Fibroblast of lung (primary cell): ENCODE data around the gene GAPDHS. TPM values are rescaled to one million over a fixed set of nuclear protein-coding genes. Genes with fewer than 3 reads are reported as not detected.

Experiments used
- DNase-seq, 2 donors: peaks; one replicate each; pipeline versions ENCODE4 v3.0.0 to v3.0.0-alpha.2; 2010; ENCODE audit warnings: low read depth in 2 of 2
- H2AFZ ChIP-seq: 2 replicates; pipeline ENCODE4 v1.5.1; 2012; ENCODE audit warnings: low read length, control low read depth, inconsistent platforms
- H3K27ac ChIP-seq: 2 replicates; pipeline ENCODE4 v1.5.1; 2011; ENCODE audit warnings: low read length, control low read depth; ENCODE audit not compliant: insufficient read depth
- H3K27me3 ChIP-seq: 2 replicates; pipeline ENCODE4 v1.5.1; 2011; ENCODE audit warnings: mild to moderate bottlenecking, low read length; ENCODE audit not compliant: control insufficient read depth, insufficient read depth
- H3K36me3 ChIP-seq: 2 replicates; pipeline ENCODE4 v1.5.1; 2011; ENCODE audit warnings: low read length; ENCODE audit not compliant: control insufficient read depth, insufficient read depth
- H3K4me1 ChIP-seq: 2 replicates; pipeline ENCODE4 v1.5.1; 2011; ENCODE audit warnings: low read length; ENCODE audit not compliant: control insufficient read depth, insufficient read depth; ENCODE audit errors: extremely low read depth
- H3K4me2 ChIP-seq: 2 replicates; pipeline ENCODE4 v1.5.1; 2011; ENCODE audit warnings: low read length, control low read depth; ENCODE audit not compliant: insufficient read depth; ENCODE audit errors: extremely low read depth
- H3K4me3 ChIP-seq, 4 experiments: fragments of 200-600 bp in 1 of 4; sonication (generic) in 1 of 4; replicated peaks in 1 of 4; 2 replicates each; pipeline ENCODE4 v1.5.1; 2011 to 2016; ENCODE audit warnings: low read length in 4 of 4, low read depth in 3 of 4, mild to moderate bottlenecking in 3 of 4, control low read depth in 2 of 4, inconsistent platforms in 1 of 4, mixed read lengths in 1 of 4; ENCODE audit not compliant: insufficient read depth in 1 of 4; ENCODE audit errors: control extremely low read depth in 1 of 4
- H3K79me2 ChIP-seq: 2 replicates; pipeline ENCODE4 v1.5.1; 2012; ENCODE audit warnings: mild to moderate bottlenecking, low read length, inconsistent platforms; ENCODE audit not compliant: control insufficient read depth, insufficient read depth
- H3K9ac ChIP-seq: 2 replicates; pipeline ENCODE4 v1.5.1; 2011; ENCODE audit warnings: mild to moderate bottlenecking, low read length, control low read depth; ENCODE audit not compliant: insufficient read depth
- H3K9me3 ChIP-seq: 2 replicates; pipeline ENCODE4 v1.5.1; 2012; ENCODE audit warnings: low read depth, low read length; ENCODE audit not compliant: control insufficient read depth, insufficient read depth
- H4K20me1 ChIP-seq: 2 replicates; pipeline ENCODE4 v1.5.1; 2011; ENCODE audit warnings: low read length; ENCODE audit not compliant: control insufficient read depth, insufficient read depth; ENCODE audit errors: extremely low read depth
- EZH2 ChIP-seq: IDR thresholded peaks from 2 replicates; pipeline ENCODE4 v1.5.1; 2012; ENCODE audit warnings: low read length, control low read depth, mild to moderate bottlenecking; ENCODE audit errors: missing control alignments
- polyA plus RNA-seq, 2 donors: library from polyadenylated mRNA; depleted of rRNA in 1 of 2; stranded (reverse) in 1 of 2; unstranded in 1 of 2; fragments of >200 nt; gene quantifications; 2 replicates each; pipeline ENCODE4 v1.2.1, GENCODE V29; 2011 to 2012; ENCODE audit warnings: missing spikeins in 1 of 2
- total RNA-seq: library from RNA; depleted of rRNA; stranded (reverse); fragments of >200 nt; gene quantifications from 2 replicates; pipeline ENCODE4 v1.2.1, GENCODE V29; 2014
- TF ChIP-seq, protein P1 (sequence below), 2 donors: IDR thresholded peaks in 1 of 2; conservative IDR thresholded peaks in 1 of 2; 1 replicate in 1 of 2; 2 replicates in 1 of 2; pipeline ENCODE4 v1.5.1; 2011 to 2012; ENCODE audit warnings: low read length in 2 of 2, control low read depth in 1 of 2, inconsistent platforms in 1 of 2, low read depth in 1 of 2, mild to moderate bottlenecking in 1 of 2

The GAPDHS gene
- total and polyA plus RNA-seq, 2 donors (not counting 1 experiment from before 2014, with no cell fraction given): not detected

DNA sequence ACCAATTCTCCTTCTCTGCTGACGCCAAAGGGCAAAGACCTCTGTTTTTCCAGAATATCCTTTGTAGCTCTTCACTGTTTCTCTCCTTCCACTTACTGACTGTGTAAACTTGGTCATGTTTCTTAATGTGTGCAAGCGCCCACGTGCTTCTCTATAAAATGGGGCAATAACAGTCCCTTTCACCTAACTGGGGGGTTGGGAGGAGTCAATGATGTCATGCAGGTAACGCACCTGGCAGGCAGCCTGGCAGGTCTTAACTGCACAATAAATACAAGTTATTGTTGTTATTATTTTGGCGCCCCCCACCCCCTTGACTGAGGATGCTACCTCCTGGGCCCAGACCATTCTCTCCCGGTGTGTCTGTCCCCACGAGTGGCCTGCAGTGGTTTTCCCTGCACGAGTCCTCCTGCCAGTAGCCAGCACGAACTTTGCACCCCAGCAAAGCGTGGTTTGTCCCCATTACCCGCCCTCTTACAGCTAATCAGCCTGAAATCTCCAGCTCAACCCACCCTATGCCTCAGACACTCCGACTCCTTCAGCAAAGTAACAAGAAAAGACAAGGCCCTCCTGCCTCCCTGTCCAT, 10.4 kb upstream of the GAPDHS start:
- H3K27me3 ChIP-seq: no peaks in the 10 kb centered on the region
- H4K20me1 ChIP-seq: no peaks in the 10 kb centered on the region
- H3K79me2 ChIP-seq: no peaks in the 10 kb centered on the region
- H3K9me3 ChIP-seq: no peaks in the 10 kb centered on the region
- no peak overlapping the region for H2AFZ ChIP-seq
- no peak overlapping the region for H3K9ac ChIP-seq
- no peak overlapping the region for H3K4me2 ChIP-seq
- no peak overlapping the region for H3K27ac ChIP-seq
- DNase-seq: no peak
- H3K4me1 ChIP-seq: peaks cover 6% of the 10 kb centered on the region
- no peak overlapping the region for H3K4me3 ChIP-seq
- H3K36me3 ChIP-seq: no peaks in the 10 kb centered on the region
- TF ChIP-seq, protein P1, sequence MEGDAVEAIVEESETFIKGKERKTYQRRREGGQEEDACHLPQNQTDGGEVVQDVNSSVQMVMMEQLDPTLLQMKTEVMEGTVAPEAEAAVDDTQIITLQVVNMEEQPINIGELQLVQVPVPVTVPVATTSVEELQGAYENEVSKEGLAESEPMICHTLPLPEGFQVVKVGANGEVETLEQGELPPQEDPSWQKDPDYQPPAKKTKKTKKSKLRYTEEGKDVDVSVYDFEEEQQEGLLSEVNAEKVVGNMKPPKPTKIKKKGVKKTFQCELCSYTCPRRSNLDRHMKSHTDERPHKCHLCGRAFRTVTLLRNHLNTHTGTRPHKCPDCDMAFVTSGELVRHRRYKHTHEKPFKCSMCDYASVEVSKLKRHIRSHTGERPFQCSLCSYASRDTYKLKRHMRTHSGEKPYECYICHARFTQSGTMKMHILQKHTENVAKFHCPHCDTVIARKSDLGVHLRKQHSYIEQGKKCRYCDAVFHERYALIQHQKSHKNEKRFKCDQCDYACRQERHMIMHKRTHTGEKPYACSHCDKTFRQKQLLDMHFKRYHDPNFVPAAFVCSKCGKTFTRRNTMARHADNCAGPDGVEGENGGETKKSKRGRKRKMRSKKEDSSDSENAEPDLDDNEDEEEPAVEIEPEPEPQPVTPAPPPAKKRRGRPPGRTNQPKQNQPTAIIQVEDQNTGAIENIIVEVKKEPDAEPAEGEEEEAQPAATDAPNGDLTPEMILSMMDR (conservative IDR thresholded peaks at IDR 0.05 in 1 of 2, IDR thresholded peaks at IDR 0.05 in 1 of 2; ENCODE audit: low read depth in 1 of 2, low read length in 2 of 2): no peak
- no peak for TF ChIP-seq EZH2

DNA sequence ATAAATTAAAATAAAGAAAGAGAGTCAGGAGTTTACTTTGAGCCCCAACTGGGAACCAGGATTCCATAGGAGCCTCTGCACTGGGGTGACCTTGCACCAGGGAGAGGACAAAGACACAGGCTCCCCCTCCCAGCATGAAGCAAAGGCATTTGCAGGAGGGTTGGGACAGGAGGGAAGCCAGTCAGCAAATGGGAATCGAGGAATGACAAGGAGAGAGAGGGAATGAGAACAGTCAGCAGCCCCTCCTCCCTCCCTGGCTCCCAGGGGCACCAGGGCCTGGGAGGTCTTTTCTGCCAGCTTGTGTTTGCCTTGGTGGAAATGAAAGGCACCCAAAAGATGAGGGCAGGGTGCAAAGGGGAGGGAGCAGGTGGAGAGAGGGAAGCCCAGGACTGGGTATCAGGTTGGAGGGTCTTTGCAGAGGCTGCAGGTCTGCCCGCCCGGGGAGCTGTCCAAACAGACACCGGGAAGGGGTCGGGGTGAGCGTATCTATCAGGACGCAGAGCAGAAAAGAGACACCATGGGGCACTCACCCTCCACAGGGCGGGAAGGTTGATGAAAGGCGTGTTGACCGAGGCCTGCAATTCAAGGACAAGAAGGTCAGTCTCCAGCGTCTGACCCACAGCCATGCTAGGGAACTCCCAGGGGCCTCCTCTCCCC, 8.9 kb upstream of the GAPDHS start:
- H3K27ac ChIP-seq: no peak overlapping the region
- no peak overlapping the region for H2AFZ ChIP-seq
- H3K4me1 ChIP-seq: peaks cover 4% of the 10 kb centered on the region
- no peaks in the 10 kb centered on the region for H4K20me1 ChIP-seq
- no peak overlapping the region for H3K4me2 ChIP-seq
- H3K9me3 ChIP-seq: no peaks in the 10 kb centered on the region
- H3K9ac ChIP-seq: no peak overlapping the region
- no peaks in the 10 kb centered on the region for H3K79me2 ChIP-seq
- H3K27me3 ChIP-seq: no peaks in the 10 kb centered on the region
- no peak overlapping the region for H3K4me3 ChIP-seq
- no peak for DNase-seq
- H3K36me3 ChIP-seq: no peaks in the 10 kb centered on the region
- TF ChIP-seq, protein P1 (conservative IDR thresholded peaks at IDR 0.05 in 1 of 2, IDR thresholded peaks at IDR 0.05 in 1 of 2; ENCODE audit: low read depth in 1 of 2, low read length in 2 of 2): no peak
- no peak for TF ChIP-seq EZH2

DNA sequence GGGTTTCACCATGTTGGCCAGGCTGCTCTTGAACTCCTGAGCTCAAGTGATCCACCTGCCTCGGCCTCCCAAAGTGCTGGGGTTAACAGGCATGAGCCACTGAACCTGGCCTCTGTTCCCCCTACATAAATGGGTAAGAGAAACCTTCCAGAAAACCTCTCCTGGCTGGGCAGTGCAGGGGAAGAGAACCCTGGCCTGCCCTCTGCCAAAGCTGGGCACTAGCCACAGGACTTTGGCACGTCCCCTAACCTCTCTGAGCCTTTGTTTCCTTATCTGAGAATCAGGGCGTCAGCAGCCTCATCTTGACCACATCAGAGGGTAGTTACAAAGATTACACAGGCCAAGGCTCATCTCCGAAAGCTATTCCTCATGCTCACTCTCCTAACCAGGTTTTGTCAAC, 7.4 kb upstream of the GAPDHS start:
- H3K79me2 ChIP-seq: no peaks in the 10 kb centered on the region
- H3K4me3 ChIP-seq: no peak overlapping the region
- H3K9me3 ChIP-seq: no peaks in the 10 kb centered on the region
- H3K4me1 ChIP-seq: peaks cover 4% of the 10 kb centered on the region
- TF ChIP-seq, protein P1 (conservative IDR thresholded peaks at IDR 0.05 in 1 of 2, IDR thresholded peaks at IDR 0.05 in 1 of 2; ENCODE audit: low read depth in 1 of 2, low read length in 2 of 2): no peak
- TF ChIP-seq EZH2: no peak
- no peaks in the 10 kb centered on the region for H4K20me1 ChIP-seq
- no peaks in the 10 kb centered on the region for H3K27me3 ChIP-seq
- H3K27ac ChIP-seq: no peak overlapping the region
- no peak overlapping the region for H2AFZ ChIP-seq
- H3K36me3 ChIP-seq: no peaks in the 10 kb centered on the region
- H3K9ac ChIP-seq: no peak overlapping the region
- no peak overlapping the region for H3K4me2 ChIP-seq
- DNase-seq: no peak
